ENCODE data around the gene TP53I11.

DNA sequence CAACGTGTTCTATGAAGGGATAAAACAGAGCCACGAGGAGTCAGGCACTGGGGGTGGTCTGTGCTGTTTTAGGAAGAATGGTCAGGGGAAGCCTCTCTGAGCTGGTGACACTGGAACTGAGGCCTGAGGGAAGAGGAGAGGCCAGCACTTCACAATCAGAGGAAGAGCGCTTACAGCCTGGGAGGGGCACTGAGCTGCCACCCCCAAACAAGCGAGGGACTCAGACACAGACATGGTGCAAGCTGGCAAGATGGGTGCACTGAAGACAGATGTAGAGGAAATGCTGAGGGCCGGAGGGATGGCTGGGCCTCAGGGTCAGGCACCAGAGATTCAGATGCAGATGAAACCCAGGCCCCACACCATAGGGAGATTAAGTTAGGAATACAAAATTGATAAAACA, 40.0 kb upstream of the TP53I11 start:
- TF ChIP-seq, protein P1, sequence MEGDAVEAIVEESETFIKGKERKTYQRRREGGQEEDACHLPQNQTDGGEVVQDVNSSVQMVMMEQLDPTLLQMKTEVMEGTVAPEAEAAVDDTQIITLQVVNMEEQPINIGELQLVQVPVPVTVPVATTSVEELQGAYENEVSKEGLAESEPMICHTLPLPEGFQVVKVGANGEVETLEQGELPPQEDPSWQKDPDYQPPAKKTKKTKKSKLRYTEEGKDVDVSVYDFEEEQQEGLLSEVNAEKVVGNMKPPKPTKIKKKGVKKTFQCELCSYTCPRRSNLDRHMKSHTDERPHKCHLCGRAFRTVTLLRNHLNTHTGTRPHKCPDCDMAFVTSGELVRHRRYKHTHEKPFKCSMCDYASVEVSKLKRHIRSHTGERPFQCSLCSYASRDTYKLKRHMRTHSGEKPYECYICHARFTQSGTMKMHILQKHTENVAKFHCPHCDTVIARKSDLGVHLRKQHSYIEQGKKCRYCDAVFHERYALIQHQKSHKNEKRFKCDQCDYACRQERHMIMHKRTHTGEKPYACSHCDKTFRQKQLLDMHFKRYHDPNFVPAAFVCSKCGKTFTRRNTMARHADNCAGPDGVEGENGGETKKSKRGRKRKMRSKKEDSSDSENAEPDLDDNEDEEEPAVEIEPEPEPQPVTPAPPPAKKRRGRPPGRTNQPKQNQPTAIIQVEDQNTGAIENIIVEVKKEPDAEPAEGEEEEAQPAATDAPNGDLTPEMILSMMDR (IDR thresholded peaks at IDR 0.05), result no peak
- no peak for TF ChIP-seq EZH2phosphoT487 (IDR thresholded peaks at IDR 0.05)
- no peak for TF ChIP-seq EZH2 (IDR thresholded peaks at IDR 0.05)

Data from neural progenitor cell (in vitro differentiated cells).